A673 (cell line): ENCODE data around the gene STXBP2.

ENCODE experiments used
- CTCF ChIP-seq: fragments of 300-800, 200-600 bp; sonication (generic); conservative IDR thresholded peaks from 2 replicates; pipeline ENCODE4 v1.5.1; 2017; ENCODE audit warnings: low read depth, mild to moderate bottlenecking, antibody characterized with exemption, low read length, moderate library complexity, mixed read lengths
- EZH2 ChIP-seq: fragments of 200-600 bp; sonication (generic); IDR thresholded peaks from 2 replicates; pipeline ENCODE4 v1.6.1; 2017; ENCODE audit warnings: borderline replicate concordance, low read depth, mild to moderate bottlenecking, mixed read lengths, antibody characterized with exemption, low read length; ENCODE audit not compliant: poor library complexity, severe bottlenecking

- TF ChIP-seq EZH2 (no peak), CTCF (no peak)
Observed at GRCh38 chr19:7672522-7672921, 35.6 kb downstream of the STXBP2 start.
